H1 (cell line): ENCODE results near the gene CFAP61. TPM values are rescaled to one million over a fixed set of nuclear protein-coding genes. Genes with fewer than 3 reads are reported as not detected.

Experiments used
- CTCF ChIA-PET: fragments of 300-600 bp; sonication (Branson Sonifier 250); formaldehyde crosslinking; loops from one replicate; lab custom pipeline; 2021; ENCODE audit not compliant: partially characterized antibody; lab: Charles Lee
- POLR2A ChIA-PET: fragments of 300-600 bp; sonication (Branson Sonifier 250); formaldehyde crosslinking; loops from one replicate; lab custom pipeline; 2021; ENCODE audit warnings: inconsistent platforms; ENCODE audit not compliant: partially characterized antibody; lab: Charles Lee
- DNase-seq, 2 experiments: peaks; one replicate each; pipeline versions ENCODE4 v3.0.0 to v3.0.0-alpha.2; 2010 to 2022; ENCODE audit warnings: low spot score in 2 of 2, low read depth in 1 of 2, mixed read lengths in 1 of 2
- FAIRE-seq: peaks from 2 replicates; lab custom pipeline; 2011; peaks lifted over from hg19 to GRCh38; lab: Jason Lieb, UNC
- H2AFZ ChIP-seq: 2 replicates; pipeline ENCODE4 v1.8.1; 2012; ENCODE audit warnings: low read length, inconsistent platforms
- H2AK5ac ChIP-seq: 2 replicates; pipeline ENCODE4 v1.6.1; 2013; ENCODE audit warnings: low read depth, low read length
- H2BK120ac ChIP-seq: replicated peaks from 2 replicates; pipeline ENCODE3; 2013; ENCODE audit warnings: low read depth, low read length, inconsistent platforms
- H2BK12ac ChIP-seq: 2 replicates; pipeline ENCODE4 v1.6.1; 2013; ENCODE audit warnings: low read depth, low read length
- H2BK15ac ChIP-seq: 2 replicates; pipeline ENCODE4 v1.6.1; 2013; ENCODE audit warnings: low read length
- H2BK20ac ChIP-seq: 2 replicates; pipeline ENCODE4 v1.6.1; 2013; ENCODE audit warnings: low read length
- H2BK5ac ChIP-seq: 2 replicates; pipeline ENCODE4 v1.6.1; 2013; ENCODE audit warnings: low read depth, low read length
- H3K14ac ChIP-seq: 2 replicates; pipeline ENCODE4 v1.6.1; 2013; ENCODE audit warnings: inconsistent platforms; ENCODE audit not compliant: insufficient read length
- H3K18ac ChIP-seq: 2 replicates; pipeline ENCODE4 v1.6.1; 2013; ENCODE audit warnings: low read length; ENCODE audit errors: extremely low read depth
- H3K23ac ChIP-seq: 2 replicates; pipeline ENCODE4 v1.6.1; 2013; ENCODE audit warnings: inconsistent platforms; ENCODE audit not compliant: insufficient read length
- H3K23me2 ChIP-seq: 2 replicates; pipeline ENCODE4 v1.6.1; 2013; ENCODE audit warnings: low read depth, low read length
- H3K27ac ChIP-seq: 2 replicates; pipeline ENCODE4 v1.6.1; 2011; ENCODE audit warnings: low read depth, low read length, inconsistent platforms
- H3K27me3 ChIP-seq, 4 experiments: replicated peaks in 1 of 4; 1 replicate in 1 of 4; 2 replicates in 3 of 4; pipeline versions ENCODE4 v1.6.1 to v1.8.1; 2011 to 2013; ENCODE audit warnings: low read length in 3 of 4, mild to moderate bottlenecking in 3 of 4, inconsistent platforms in 2 of 4, mixed read lengths in 2 of 4, moderate library complexity in 1 of 4; ENCODE audit not compliant: control insufficient read depth in 3 of 4, insufficient read depth in 3 of 4; ENCODE audit errors: extremely low read depth in 1 of 4
- H3K36me3 ChIP-seq, 4 experiments: 2 replicates each; pipeline versions ENCODE4 v1.6.1 to v1.8.1; 2011 to 2013; ENCODE audit warnings: mild to moderate bottlenecking in 4 of 4, low read length in 3 of 4, moderate library complexity in 2 of 4, control low read depth in 1 of 4, inconsistent platforms in 1 of 4; ENCODE audit not compliant: insufficient read depth in 4 of 4, control insufficient read depth in 2 of 4
- H3K4ac ChIP-seq: replicated peaks from 2 replicates; pipeline ENCODE3; 2013; ENCODE audit warnings: low read length, low read depth, mixed read lengths, inconsistent platforms; ENCODE audit not compliant: insufficient read length
- H3K4me1 ChIP-seq, 4 experiments: replicated peaks in 1 of 4; 1 replicate in 1 of 4; 2 replicates in 3 of 4; pipeline versions ENCODE4 v1.6.1 to v1.8.1; 2011 to 2013; ENCODE audit warnings: low read length in 3 of 4, inconsistent platforms in 2 of 4, mixed read lengths in 1 of 4; ENCODE audit not compliant: insufficient read depth in 4 of 4, control insufficient read depth in 3 of 4
- H3K4me2 ChIP-seq, 2 experiments: 2 replicates each; pipeline versions ENCODE4 v1.6.1 to v1.8.1; 2011 to 2013; ENCODE audit warnings: low read depth in 2 of 2, low read length in 2 of 2, control low read depth in 1 of 2, inconsistent platforms in 1 of 2, mild to moderate bottlenecking in 1 of 2; ENCODE audit not compliant: insufficient read depth in 1 of 2
- H3K4me3 ChIP-seq, 4 experiments: fragments of 200-600, 300-600 bp in 1 of 4; sonication (generic), shearing (Covaris generic), sonication (Bioruptor Twin) in 1 of 4; 2 replicates each; pipeline versions ENCODE4 v1.5.1 to v1.8.1; 2011 to 2016; ENCODE audit warnings: low read length in 4 of 4, low read depth in 3 of 4, control low read depth in 2 of 4, inconsistent platforms in 2 of 4, mild to moderate bottlenecking in 2 of 4, mixed read lengths in 1 of 4, moderate library complexity in 1 of 4; ENCODE audit not compliant: insufficient read depth in 2 of 4; ENCODE audit errors: extremely low read depth in 1 of 4
- H3K56ac ChIP-seq: replicated peaks from 2 replicates; pipeline ENCODE3; 2013; ENCODE audit warnings: low read depth, mild to moderate bottlenecking, mixed read lengths, low read length, inconsistent platforms; ENCODE audit not compliant: insufficient read length
- H3K79me1 ChIP-seq: 2 replicates; pipeline ENCODE4 v1.6.1; 2013; ENCODE audit warnings: low read depth, low read length, control low read depth
- H3K79me2 ChIP-seq, 2 experiments: 2 replicates each; pipeline versions ENCODE4 v1.6.1 to v1.8.1; 2012 to 2013; ENCODE audit warnings: low read length in 2 of 2, mild to moderate bottlenecking in 2 of 2, inconsistent platforms in 1 of 2; ENCODE audit not compliant: insufficient read depth in 2 of 2, control insufficient read depth in 1 of 2
- H3K9ac ChIP-seq, 4 experiments: replicated peaks in 1 of 4; 1 replicate in 1 of 4; 2 replicates in 3 of 4; pipeline versions ENCODE4 v1.6.1 to v1.8.1; 2011 to 2013; ENCODE audit warnings: low read depth in 3 of 4, low read length in 3 of 4, control low read depth in 2 of 4, mild to moderate bottlenecking in 2 of 4, moderate library complexity in 2 of 4, inconsistent platforms in 1 of 4; ENCODE audit errors: extremely low read depth in 1 of 4
- H3K9me3 ChIP-seq, 2 experiments: 2 replicates each; pipeline versions ENCODE4 v1.6.1 to v1.8.1; 2012 to 2013; ENCODE audit warnings: mild to moderate bottlenecking in 2 of 2, moderate library complexity in 2 of 2, control low read depth in 1 of 2, inconsistent platforms in 1 of 2, low read depth in 1 of 2, low read length in 1 of 2, mixed read lengths in 1 of 2; ENCODE audit not compliant: insufficient read depth in 2 of 2
- H4K20me1 ChIP-seq, 2 experiments: replicated peaks in 1 of 2; 2 replicates each; pipeline versions ENCODE3 to v1.8.1; 2011 to 2013; ENCODE audit warnings: inconsistent platforms in 2 of 2, low read length in 2 of 2, mild to moderate bottlenecking in 1 of 2; ENCODE audit not compliant: insufficient read depth in 2 of 2, control insufficient read depth in 1 of 2
- H4K5ac ChIP-seq: 2 replicates; pipeline ENCODE4 v1.6.1; 2013; ENCODE audit warnings: low read length, low read depth, mixed read lengths, inconsistent platforms; ENCODE audit not compliant: insufficient read length
- H4K8ac ChIP-seq: 2 replicates; pipeline ENCODE4 v1.8.0; 2013; ENCODE audit warnings: mild to moderate bottlenecking, moderate library complexity, low read length, inconsistent platforms; ENCODE audit not compliant: insufficient read depth; ENCODE audit errors: extremely low read depth
- H4K91ac ChIP-seq: replicated peaks from 2 replicates; pipeline ENCODE3; 2013; ENCODE audit warnings: low read length, mixed read lengths, inconsistent platforms; ENCODE audit not compliant: insufficient read length
- BCL11A ChIP-seq, 2 experiments: IDR thresholded peaks; one replicate each; pipeline ENCODE4 v1.6.1; 2011; ENCODE audit warnings: low read depth in 2 of 2, low read length in 2 of 2, mild to moderate bottlenecking in 2 of 2
- CBX8 ChIP-seq: fragments of 300-800, 300-1000 bp; sonication (generic); IDR thresholded peaks from 2 replicates; pipeline ENCODE4 v1.7.1; 2016; ENCODE audit warnings: low read depth, low read length, borderline replicate concordance
- HDAC2 ChIP-seq, 2 experiments: fragments of 300-600 bp in 1 of 2; sonication (generic) in 1 of 2; IDR thresholded peaks; 2 replicates each; pipeline ENCODE4 v1.6.1; 2011 to 2012; ENCODE audit warnings: low read depth in 2 of 2, low read length in 2 of 2, mild to moderate bottlenecking in 2 of 2, moderate library complexity in 2 of 2, borderline replicate concordance in 1 of 2, inconsistent platforms in 1 of 2
- RNF2 ChIP-seq: fragments of 200-900, 300-1000 bp; sonication (generic); IDR thresholded peaks from 2 replicates; pipeline ENCODE4 v1.7.1; 2016; ENCODE audit warnings: borderline replicate concordance, low read depth, mild to moderate bottlenecking, antibody characterized with exemption, low read length; ENCODE audit not compliant: poor library complexity, severe bottlenecking; ENCODE audit errors: missing control alignments
- SUZ12 ChIP-seq: fragments of 200-600 bp; sonication (generic); IDR thresholded peaks from 2 replicates; pipeline ENCODE4 v1.6.1; 2012; ENCODE audit warnings: mild to moderate bottlenecking, inconsistent platforms, low read length, moderate library complexity, mixed read lengths
- YY1 ChIP-seq: IDR thresholded peaks from 2 replicates; pipeline ENCODE4 v1.6.1; 2011; ENCODE audit warnings: low read depth, mild to moderate bottlenecking, low read length
- ZNF274 ChIP-seq: IDR thresholded peaks from 2 replicates; pipeline ENCODE4 v1.7.0; 2012; ENCODE audit warnings: low read length, borderline replicate concordance; ENCODE audit errors: extremely low read depth
- WGBS, 2 experiments: shearing (Covaris generic) in 1 of 2; methylation state at CpG; one replicate each; pipeline versions ENCODE4 v1.1.6 to v1.1.7; 2013 to 2015; ENCODE audit warnings: low lambda C conversion rate in 2 of 2, mixed read lengths in 2 of 2, inconsistent platforms in 1 of 2, low coverage in 1 of 2, missing lambda C conversion rate in 1 of 2; ENCODE audit not compliant: insufficient replicate concordance in 2 of 2, insufficient coverage in 1 of 2, insufficient read length in 1 of 2; ENCODE audit errors: extremely low coverage in 1 of 2, missing lambda C conversion rate in 1 of 2; 5-methylcytosine and 5-hydroxymethylcytosine counted together
- polyA plus RNA-seq, 7 experiments: library from polyadenylated mRNA; depleted of rRNA in 3 of 7; stranded (reverse) in 5 of 7; unstranded in 2 of 7; fragments of >200 nt in 5 of 7; fragments of 200-250 nt in 2 of 7; gene quantifications; 1 replicate in 5 of 7; 2 replicates in 1 of 7; 4 replicates in 1 of 7; pipeline versions ENCODE4 v1.2.1 to v1.2.3, GENCODE V29; 2011 to 2013; ENCODE audit warnings: missing spikeins in 2 of 7, mixed read lengths in 2 of 7
- total RNA-seq: library from RNA; stranded (reverse); fragmentation: NEBNext Ultra II Directional; extraction: Animal tissue kit (Norgen Biotek cat#: 25700); gene quantifications from 2 replicates; pipeline ENCODE4 v1.2.1, GENCODE V29; 2021

CFAP61 gene
- total and polyA plus RNA-seq, 2 of the 8 experiments (the other 6 are each of a cell fraction or from before 2014, with no cell fraction given), result 0.29 to 0.61 TPM

GRCh38 chr20:20365480-20366161 is 313.3 kb downstream of the CFAP61 start:
- peak overlapping the region; percentile 80; the same call in 1 of the 2 replicates for H2BK12ac ChIP-seq
- no peak overlapping the region for H3K9ac ChIP-seq
- TF ChIP-seq SUZ12, result peak; percentile 48; the same call in 1 of the 2 replicates
- TF ChIP-seq HDAC2 (IDR thresholded peaks at IDR 0.05; ENCODE audit: borderline replicate concordance in 1 of 2, low read depth in 2 of 2, low read length in 2 of 2), result no peak
- TF ChIP-seq RNF2, result peak; percentile 32
- no peak for TF ChIP-seq YY1
- no peak for TF ChIP-seq ZNF274
- no peak for TF ChIP-seq BCL11A (IDR thresholded peaks at IDR 0.05; ENCODE audit: low read depth in 2 of 2, low read length in 2 of 2)
- TF ChIP-seq CBX8, result peak; percentile 62; the same call in 1 of the 2 replicates
- no peak overlapping the region for H2BK120ac ChIP-seq
- H2BK5ac ChIP-seq, result no peak overlapping the region
- FAIRE-seq (no peak), DNase-seq (no peak)
- H3K23me2 ChIP-seq, result peaks cover 39% of the 10 kb centered on the region; the same call in 1 of the 2 replicates
- H2AFZ ChIP-seq, result no peak overlapping the region
- H3K18ac ChIP-seq, result no peak overlapping the region
- peaks cover 42 to 93% (median 75%) of the 10 kb centered on the region in 4 experiments for H3K27me3 ChIP-seq
- CTCF ChIA-PET, result no interaction called here
- no peak overlapping the region for H4K5ac ChIP-seq
- peak overlapping the region; percentile 12; the same call in 1 of the 2 replicates for H4K8ac ChIP-seq
- WGBS, 2 experiments, result 5% methylated on average over 18 of the region's 18 CpGs; no CpG with 5 or more reads in 1 of the 2 experiments
- H3K79me2 ChIP-seq, result no peaks in the 10 kb centered on the region
- H3K79me1 ChIP-seq, result no peaks in the 10 kb centered on the region
- POLR2A ChIA-PET, result no interaction called here
- H3K4me1 ChIP-seq, result peaks cover 0 to 28% (median 7%) of the 10 kb centered on the region in 4 experiments; a peak in 6 of 7 replicates
- H3K23ac ChIP-seq, result no peak overlapping the region
- no peak overlapping the region for H3K56ac ChIP-seq
- H3K4me3 ChIP-seq, result peak overlapping the region; percentile 31 to 71 (median 43); a peak in 7 of 8 replicates
- no peak overlapping the region for H3K4ac ChIP-seq
- no peak overlapping the region for H3K14ac ChIP-seq
- H2AK5ac ChIP-seq, result no peak overlapping the region
- H2BK15ac ChIP-seq, result no peak overlapping the region
- peak overlapping the region; percentile 84 to 86 for H3K4me2 ChIP-seq
- no peaks in the 10 kb centered on the region for H3K36me3 ChIP-seq
- no peak overlapping the region for H4K91ac ChIP-seq
- no peak overlapping the region for H3K27ac ChIP-seq
- H4K20me1 ChIP-seq, result peaks cover 0 to 3% of the 10 kb centered on the region in 2 experiments
- H2BK20ac ChIP-seq, result no peak overlapping the region
- H3K9me3 ChIP-seq, result no peaks in the 10 kb centered on the region
